ENCODE data around the gene HHEX.

HHEX gene

GRCh38 chr10:92693534-92693893, 3.8 kb downstream of the HHEX start:
- no peak for DNase-seq

GRCh38 chr10:92695679-92696605, 6.2 kb downstream of the HHEX start:
- no peak for DNase-seq

GRCh38 chr10:92696606-92697383, 7.0 kb downstream of the HHEX start:
- DNase-seq: no peak

GRCh38 chr10:92697663-92698511, 8.1 kb downstream of the HHEX start:
- no peak for DNase-seq

- no peak for DNase-seq
Measured at GRCh38 chr10:92699193-92699517, 9.4 kb downstream of the HHEX start.

GRCh38 chr10:92699518-92700381, 10.0 kb downstream of the HHEX start:
- DNase-seq: no peak

GRCh38 chr10:92702301-92702916, 12.7 kb downstream of the HHEX start:
- DNase-seq: no peak

- no peak for DNase-seq
Measured at GRCh38 chr10:92712016-92712889, 22.5 kb downstream of the HHEX start.

GRCh38 chr10:92714152-92714845, 24.5 kb downstream of the HHEX start:
- no peak for DNase-seq

- DNase-seq: no peak
Measured at GRCh38 chr10:92714872-92715271, 25.1 kb downstream of the HHEX start.

- no peak for DNase-seq
Measured at GRCh38 chr10:92719991-92720830, 30.5 kb downstream of the HHEX start.

- DNase-seq: no peak
Measured at GRCh38 chr10:92720831-92721165, 31.0 kb downstream of the HHEX start.

- DNase-seq: no peak
Measured at GRCh38 chr10:92722349-92722748, 32.6 kb downstream of the HHEX start.

- DNase-seq: no peak
Measured at GRCh38 chr10:92727141-92727540, 37.4 kb downstream of the HHEX start.

GRCh38 chr10:92727550-92727949, 37.8 kb downstream of the HHEX start:
- DNase-seq: no peak

GRCh38 chr10:92729886-92730285, 40.1 kb downstream of the HHEX start:
- no peak for DNase-seq

GRCh38 chr10:92732958-92733357, 43.2 kb downstream of the HHEX start:
- DNase-seq: no peak

- no peak for DNase-seq
Measured at GRCh38 chr10:92734301-92734700, 44.5 kb downstream of the HHEX start.

GRCh38 chr10:92735938-92736337, 46.2 kb downstream of the HHEX start:
- DNase-seq: no peak

All from CD4-positive, alpha-beta T cell treated with Interleukin-15 for 1 hour (primary cell).